Mesenchymal stem cell (in vitro differentiated cells and primary cell): ENCODE results near the gene YTHDC1.

ENCODE experiments used
- DNase-seq: peaks from one replicate; pipeline ENCODE4 v3.0.0-alpha.2; 2013
- H2AFZ ChIP-seq: one replicate; pipeline ENCODE4 v1.6.1; 2013; ENCODE audit warnings: low read depth, mild to moderate bottlenecking, control low read depth, inconsistent platforms, low read length, moderate library complexity
- H2AK5ac ChIP-seq: 2 replicates; pipeline ENCODE4 v1.6.1; 2013; ENCODE audit warnings: low read length, moderate library complexity, mild to moderate bottlenecking, inconsistent platforms; ENCODE audit not compliant: severe bottlenecking
- H2BK120ac ChIP-seq: one replicate; pipeline ENCODE4 v1.6.1; 2013; ENCODE audit warnings: low read depth, mild to moderate bottlenecking, inconsistent platforms, low read length, moderate library complexity
- H2BK12ac ChIP-seq, 2 experiments: one replicate each; pipeline ENCODE4 v1.6.1; 2013; ENCODE audit warnings: inconsistent platforms in 2 of 2, low read length in 2 of 2, mild to moderate bottlenecking in 2 of 2, moderate library complexity in 2 of 2, control low read depth in 1 of 2
- H2BK15ac ChIP-seq: one replicate; pipeline ENCODE4 v1.6.1; 2013; ENCODE audit warnings: mild to moderate bottlenecking, low read depth, inconsistent platforms; ENCODE audit not compliant: poor library complexity, severe bottlenecking
- H2BK5ac ChIP-seq: 2 replicates; pipeline ENCODE4 v1.6.1; 2013; ENCODE audit warnings: low read depth, mild to moderate bottlenecking, low read length, control low read depth, inconsistent platforms; ENCODE audit not compliant: poor library complexity, severe bottlenecking
- H3K14ac ChIP-seq, 2 experiments: one replicate each; pipeline ENCODE4 v1.6.1; 2013; ENCODE audit warnings: inconsistent platforms in 2 of 2, low read length in 2 of 2, control low read depth in 1 of 2, mild to moderate bottlenecking in 1 of 2, moderate library complexity in 1 of 2
- H3K18ac ChIP-seq, 2 experiments: one replicate each; pipeline ENCODE4 v1.6.1; 2013; ENCODE audit warnings: inconsistent platforms in 2 of 2, low read length in 2 of 2, control low read depth in 1 of 2, low read depth in 1 of 2, mild to moderate bottlenecking in 1 of 2
- H3K23ac ChIP-seq, 2 experiments: one replicate each; pipeline ENCODE4 v1.6.1; 2013; ENCODE audit warnings: inconsistent platforms in 2 of 2, low read length in 2 of 2, mild to moderate bottlenecking in 2 of 2, moderate library complexity in 2 of 2, control low read depth in 1 of 2
- H3K27ac ChIP-seq: 2 replicates; pipeline ENCODE4 v1.5.1; 2013; ENCODE audit warnings: mild to moderate bottlenecking, moderate library complexity, low read length, control low read depth, inconsistent platforms; ENCODE audit not compliant: poor library complexity, severe bottlenecking
- H3K27me3 ChIP-seq, 2 experiments: 2 replicates each; pipeline versions ENCODE4 v1.6.1 to v1.7.0; 2013; ENCODE audit warnings: low read length in 2 of 2, mild to moderate bottlenecking in 2 of 2, moderate library complexity in 2 of 2, control low read depth in 1 of 2, inconsistent platforms in 1 of 2; ENCODE audit not compliant: control insufficient read depth in 1 of 2, insufficient read depth in 1 of 2
- H3K36me3 ChIP-seq, 2 experiments: 2 replicates each; pipeline versions ENCODE4 v1.6.1 to v1.7.0; 2013; ENCODE audit warnings: low read length in 2 of 2, control low read depth in 1 of 2, inconsistent platforms in 1 of 2, low read depth in 1 of 2, mild to moderate bottlenecking in 1 of 2; ENCODE audit not compliant: insufficient read depth in 2 of 2, control insufficient read depth in 1 of 2
- H3K4ac ChIP-seq, 2 experiments: one replicate each; pipeline ENCODE4 v1.6.1; 2013; ENCODE audit warnings: inconsistent platforms in 2 of 2, low read length in 2 of 2, mild to moderate bottlenecking in 2 of 2, moderate library complexity in 2 of 2, control low read depth in 1 of 2, low read depth in 1 of 2
- H3K4me1 ChIP-seq: 2 replicates; pipeline ENCODE4 v1.6.1; 2013; ENCODE audit warnings: low read depth, low read length, control low read depth; ENCODE audit not compliant: control insufficient read depth, insufficient read depth
- H3K4me2 ChIP-seq: 2 replicates; pipeline ENCODE4 v1.6.1; 2013; ENCODE audit warnings: low read length, mild to moderate bottlenecking, inconsistent platforms; ENCODE audit not compliant: poor library complexity, severe bottlenecking
- H3K4me3 ChIP-seq, 2 experiments: 2 replicates each; pipeline versions ENCODE4 v1.5.1 to v1.7.0; 2013; ENCODE audit warnings: low read length in 2 of 2, mild to moderate bottlenecking in 2 of 2, control low read depth in 1 of 2, low read depth in 1 of 2; ENCODE audit not compliant: insufficient read depth in 1 of 2
- H3K79me1 ChIP-seq: replicated peaks from 2 replicates; pipeline ENCODE4 v1.6.1; 2013; ENCODE audit warnings: mild to moderate bottlenecking, control low read depth, low read length, inconsistent platforms; ENCODE audit not compliant: poor library complexity, severe bottlenecking
- H3K9ac ChIP-seq: 2 replicates; pipeline ENCODE4 v1.7.0; 2013; ENCODE audit warnings: mild to moderate bottlenecking, low read length, moderate library complexity
- H3K9me3 ChIP-seq: 2 replicates; pipeline ENCODE4 v1.7.0; 2013; ENCODE audit warnings: mild to moderate bottlenecking, low read length; ENCODE audit not compliant: control insufficient read depth
- H4K8ac ChIP-seq: one replicate; pipeline ENCODE4 v1.6.1; 2013; ENCODE audit warnings: inconsistent platforms, mild to moderate bottlenecking, low read length, moderate library complexity
- H4K91ac ChIP-seq: one replicate; pipeline ENCODE4 v1.6.1; 2013; ENCODE audit warnings: mild to moderate bottlenecking, low read length, inconsistent platforms
- WGBS: methylation state at CpG from one replicate; pipeline ENCODE4 v1.1.7; 2013; ENCODE audit warnings: mixed read lengths; 5-methylcytosine and 5-hydroxymethylcytosine counted together

Gene YTHDC1

DNA sequence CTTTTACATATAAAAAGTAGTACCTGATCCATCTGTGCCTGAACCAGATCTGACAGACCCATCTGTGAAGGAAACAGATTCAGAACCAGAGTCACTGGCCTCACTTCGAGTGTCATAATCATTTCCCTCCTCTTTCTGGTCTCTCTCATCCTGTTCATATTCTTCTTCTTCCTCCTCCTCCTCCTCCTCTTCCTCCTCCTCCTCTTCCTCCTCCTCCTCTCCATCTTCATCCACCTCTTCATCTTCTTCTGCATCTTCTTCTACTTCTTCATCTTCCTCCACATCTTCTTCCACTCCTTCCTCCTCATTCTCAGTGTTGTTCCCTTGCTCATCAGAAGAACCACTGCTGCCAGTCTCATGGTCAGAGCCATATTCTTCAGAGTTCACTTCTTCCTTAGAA lies 12.9 kb downstream of the YTHDC1 start:
- H3K18ac ChIP-seq = no peak overlapping the region
- peaks cover 1% of the 10 kb centered on the region for H3K79me1 ChIP-seq
- H3K23ac ChIP-seq = no peak overlapping the region
- H3K4me1 ChIP-seq = peaks cover 3% of the 10 kb centered on the region
- no peak overlapping the region for H3K9ac ChIP-seq
- H2BK120ac ChIP-seq = no peak overlapping the region
- H2BK5ac ChIP-seq = no peak overlapping the region
- H3K4me3 ChIP-seq = no peak overlapping the region
- H2AFZ ChIP-seq = no peak overlapping the region
- 95% methylated on average over 1 of the region's 1 CpG for WGBS
- no peaks in the 10 kb centered on the region for H3K9me3 ChIP-seq
- H3K4me2 ChIP-seq = no peak overlapping the region
- no peak overlapping the region for H3K14ac ChIP-seq
- DNase-seq = no peak
- H3K27me3 ChIP-seq = no peaks in the 10 kb centered on the region
- no peak overlapping the region for H4K91ac ChIP-seq
- H2AK5ac ChIP-seq = no peak overlapping the region
- no peak overlapping the region for H2BK15ac ChIP-seq
- no peak overlapping the region for H2BK12ac ChIP-seq
- H4K8ac ChIP-seq = no peak overlapping the region
- H3K4ac ChIP-seq = no peak overlapping the region
- no peak overlapping the region for H3K27ac ChIP-seq
- H3K36me3 ChIP-seq = peaks cover 0 to 61% of the 10 kb centered on the region in 2 experiments

DNA sequence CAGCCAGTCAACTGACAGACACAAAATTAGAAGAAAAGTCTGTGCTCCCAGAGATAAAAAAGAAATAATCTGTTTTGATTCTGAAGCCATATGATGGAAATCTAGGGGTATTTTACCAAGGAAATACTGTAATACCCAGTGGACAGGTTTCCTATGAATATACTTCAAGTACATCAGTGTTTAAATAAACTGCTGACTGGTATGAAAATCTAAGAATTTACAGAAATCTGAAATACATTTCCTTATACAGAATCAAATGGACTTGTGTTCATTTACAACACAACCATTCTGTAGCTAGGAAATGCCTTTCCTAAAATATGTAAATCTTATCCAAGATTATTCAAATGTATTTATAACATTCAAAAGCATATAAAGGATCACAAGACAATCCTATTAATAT lies 13.4 kb downstream of the YTHDC1 start:
- Histone ChIP-seq H4K8ac (no peak overlapping the region), H4K91ac (no peak overlapping the region), H3K36me3 (peaks cover 0 to 66% of the 10 kb centered on the region in 2 experiments), H3K9ac (no peak overlapping the region), H2BK120ac (no peak overlapping the region), H3K4me2 (no peak overlapping the region), H3K4ac (no peak overlapping the region), H3K4me1 (peaks cover 3% of the 10 kb centered on the region), H3K79me1 (peaks cover 1% of the 10 kb centered on the region), H3K27ac (no peak overlapping the region), H2BK12ac (no peak overlapping the region), H2BK5ac (no peak overlapping the region), H3K18ac (no peak overlapping the region), H2AFZ (no peak overlapping the region), H3K23ac (no peak overlapping the region), H2BK15ac (no peak overlapping the region), H3K9me3 (no peaks in the 10 kb centered on the region), H3K4me3 (no peak overlapping the region), H2AK5ac (no peak overlapping the region), H3K27me3 (no peaks in the 10 kb centered on the region), H3K14ac (no peak overlapping the region)
- no peak for DNase-seq

DNA sequence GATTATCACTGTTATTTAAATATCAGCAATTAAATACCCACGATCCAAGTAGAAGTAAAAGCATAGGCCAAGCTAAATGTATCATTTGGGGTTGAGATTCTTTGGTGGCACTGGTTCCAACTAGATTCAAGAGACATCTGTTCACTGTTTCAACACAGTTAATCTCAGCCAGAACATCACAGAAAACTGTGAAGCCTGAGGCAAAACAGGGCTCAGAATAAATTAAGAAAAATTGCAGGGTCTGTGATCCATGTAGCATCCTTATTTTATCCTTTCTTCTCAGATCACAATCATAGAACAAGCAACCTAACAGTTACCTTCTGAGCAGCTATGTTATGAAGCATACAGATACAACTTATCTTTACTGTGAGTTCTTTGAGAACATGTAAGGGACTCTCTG lies 23.7 kb downstream of the YTHDC1 start:
- no CpG with 5 or more reads among the region's 1 CpG for WGBS
- Histone ChIP-seq H3K4ac (no peak overlapping the region), H3K4me3 (no peak overlapping the region), H2BK120ac (no peak overlapping the region), H2BK5ac (no peak overlapping the region), H2AFZ (no peak overlapping the region), H3K79me1 (peaks cover 14% of the 10 kb centered on the region), H2AK5ac (no peak overlapping the region), H2BK15ac (no peak overlapping the region), H3K27me3 (no peaks in the 10 kb centered on the region), H3K23ac (no peak overlapping the region), H4K8ac (no peak overlapping the region), H2BK12ac (no peak overlapping the region), H3K18ac (no peak overlapping the region), H3K36me3 (peaks cover 7 to 94% of the 10 kb centered on the region in 2 experiments), H3K27ac (no peak overlapping the region), H4K91ac (no peak overlapping the region), H3K4me1 (no peaks in the 10 kb centered on the region), H3K14ac (no peak overlapping the region), H3K4me2 (no peak overlapping the region), H3K9me3 (no peaks in the 10 kb centered on the region), H3K9ac (no peak overlapping the region)
- no peak for DNase-seq

DNA sequence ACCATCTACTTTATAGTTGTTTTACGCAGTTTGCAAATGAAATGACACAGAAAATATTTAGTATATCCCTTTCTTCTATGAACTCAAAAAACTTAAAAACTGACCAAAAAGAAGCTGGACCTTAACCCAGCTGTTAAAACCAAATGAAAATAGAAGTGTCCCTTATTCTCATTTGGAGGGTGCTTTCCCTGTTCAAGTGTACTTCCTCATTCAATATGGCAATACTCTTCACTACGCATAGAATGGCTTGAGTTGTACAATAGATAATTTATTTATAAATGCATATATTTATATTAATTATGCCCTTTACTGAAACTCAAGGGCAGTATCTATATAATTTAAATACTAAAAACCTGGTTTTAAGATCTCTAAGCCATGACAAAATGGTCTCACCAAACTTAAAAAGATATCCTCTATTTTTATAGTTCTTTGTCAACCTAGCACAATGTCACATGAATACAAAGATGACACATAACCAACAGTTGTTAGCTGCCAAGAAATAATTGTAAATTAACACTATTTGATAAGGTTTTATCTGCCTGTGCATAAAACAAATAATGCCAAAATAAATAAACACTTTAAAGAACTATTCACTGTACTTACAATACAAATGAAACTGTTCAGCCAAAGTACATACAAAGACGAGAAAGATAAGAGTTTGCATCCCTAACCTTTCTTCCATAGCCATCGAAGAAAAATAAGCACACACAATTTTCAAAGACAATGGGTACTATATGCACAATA lies 25.2 kb downstream of the YTHDC1 start:
- no peak for DNase-seq
- WGBS = 98% methylated on average over 3 of the region's 4 CpGs
- Histone ChIP-seq H3K27me3 (no peaks in the 10 kb centered on the region), H2BK15ac (no peak overlapping the region), H2BK120ac (no peak overlapping the region), H3K79me1 (peaks cover 12% of the 10 kb centered on the region), H4K8ac (no peak overlapping the region), H3K27ac (no peak overlapping the region), H3K9ac (no peak overlapping the region), H3K36me3 (peaks cover 7 to 92% of the 10 kb centered on the region in 2 experiments), H2BK12ac (no peak overlapping the region), H2BK5ac (no peak overlapping the region), H3K9me3 (no peaks in the 10 kb centered on the region), H3K14ac (no peak overlapping the region), H2AFZ (no peak overlapping the region), H3K23ac (no peak overlapping the region), H3K4me3 (no peak overlapping the region), H3K18ac (no peak overlapping the region), H2AK5ac (no peak overlapping the region), H4K91ac (no peak overlapping the region), H3K4me1 (no peaks in the 10 kb centered on the region), H3K4me2 (no peak overlapping the region), H3K4ac (no peak overlapping the region)
